ENCODE data around the gene CFAP53. TPM values are rescaled to one million over a fixed set of nuclear protein-coding genes. Genes with fewer than 3 reads are reported as not detected.
A peak's percentile ranks its signal among the peaks of the same experiment; 100 is the strongest.

The CFAP53 gene
- total RNA-seq, 1 donor from 2014 or later: not detected

- no peaks in the 10 kb centered on the region for H3K27me3 ChIP-seq
- intact Hi-C loops (cut with DNase I): no loop called here
Measured at GRCh38 chr18:50218432-50219197, 47.7 kb downstream of the CFAP53 start.

DNA sequence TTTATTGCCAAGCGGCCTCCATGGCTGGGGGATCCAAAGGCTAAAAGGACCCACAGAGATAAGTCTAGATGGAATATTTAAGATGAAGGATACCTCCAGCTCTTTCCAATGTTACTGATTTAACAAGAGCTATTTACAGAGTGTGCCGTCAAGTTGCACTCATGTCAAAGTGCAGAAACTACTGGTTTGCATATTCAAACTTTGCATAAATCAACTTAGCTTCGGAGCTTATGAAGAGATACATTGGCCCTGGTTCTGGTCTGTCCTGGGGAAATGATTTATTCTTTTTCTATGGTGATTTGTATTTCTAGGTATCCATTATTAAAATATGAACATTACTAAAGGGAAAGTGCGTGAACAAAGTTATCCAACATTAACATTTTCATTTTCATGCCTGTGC, 57.0 kb downstream of the CFAP53 start:
- no peak for TF ChIP-seq CTCF (IDR thresholded peaks at IDR 0.05)
- H3K27me3 ChIP-seq: no peaks in the 10 kb centered on the region
- no peaks in the 10 kb centered on the region for H3K9me3 ChIP-seq
- no peaks in the 10 kb centered on the region for H3K4me1 ChIP-seq
- intact Hi-C loops (cut with DNase I): no loop called here
- no peaks in the 10 kb centered on the region for H3K36me3 ChIP-seq
- no peak for DNase-seq (ENCODE audit: low spot score in 2 of 2)
- H3K4me3 ChIP-seq: no peak overlapping the region
- H3K27ac ChIP-seq: no peak overlapping the region

More at GRCh38 chr18:50218432-50219197, 47.7 kb downstream of the CFAP53 start:
- Histone ChIP-seq H3K27ac (no peak overlapping the region), H3K9me3 (peaks cover 0 to 9% of the 10 kb centered on the region in 2 donors), H3K4me3 (no peak overlapping the region), H3K36me3 (no peaks in the 10 kb centered on the region), H3K4me1 (no peaks in the 10 kb centered on the region)
- DNase-seq (ENCODE audit: low spot score in 2 of 2): no peak
- TF ChIP-seq CTCF (IDR thresholded peaks at IDR 0.05): peak in 1 of 3 experiments; percentile 13

GRCh38 chr18:50207722-50208121, 58.6 kb downstream of the CFAP53 start:
- Histone ChIP-seq H3K4me3 (no peak overlapping the region), H3K4me1 (no peaks in the 10 kb centered on the region), H3K9me3 (no peaks in the 10 kb centered on the region), H3K36me3 (no peaks in the 10 kb centered on the region), H3K27me3 (no peaks in the 10 kb centered on the region), H3K27ac (no peak overlapping the region)
- intact Hi-C loops (cut with DNase I): no loop called here
- no peak for TF ChIP-seq CTCF (IDR thresholded peaks at IDR 0.05)
- no peak for DNase-seq (ENCODE audit: low spot score in 2 of 2)

GRCh38 chr18:50203801-50204604, 62.3 kb downstream of the CFAP53 start:
- Histone ChIP-seq H3K4me1 (no peaks in the 10 kb centered on the region), H3K4me3 (peak overlapping the region; percentile 12 to 48), H3K27ac (no peak overlapping the region), H3K9me3 (no peaks in the 10 kb centered on the region), H3K27me3 (no peaks in the 10 kb centered on the region), H3K36me3 (no peaks in the 10 kb centered on the region)
- TF ChIP-seq CTCF (IDR thresholded peaks at IDR 0.05): peak; percentile 27 to 68 (median 58)
- DNase-seq (ENCODE audit: low spot score in 2 of 2): no peak
- intact Hi-C loops (cut with DNase I): no loop called here

GRCh38 chr18:50201476-50202018, 64.7 kb downstream of the CFAP53 start:
- H3K27ac ChIP-seq: no peak overlapping the region
- no peak overlapping the region for H3K4me3 ChIP-seq
- no peak for DNase-seq (ENCODE audit: low spot score in 2 of 2)
- intact Hi-C loops (cut with DNase I): no loop called here
- H3K9me3 ChIP-seq: no peaks in the 10 kb centered on the region
- no peaks in the 10 kb centered on the region for H3K4me1 ChIP-seq
- H3K36me3 ChIP-seq: no peaks in the 10 kb centered on the region
- TF ChIP-seq CTCF (IDR thresholded peaks at IDR 0.05): no peak
- no peaks in the 10 kb centered on the region for H3K27me3 ChIP-seq

All from ascending aorta (tissue), 2 donors.